Activated CD4-positive, CD25-positive, alpha-beta regulatory T cell treated with anti-CD3 and anti-CD28 coated beads, Interleukin-2, amount 50 U/mL, for 16 hours (primary cell): ENCODE results near the gene MRAP2.
"Not testable (repeated sequence)": the region's sequence is repeated elsewhere in the genome, so short reads cannot be mapped to it uniquely, and the experiment has no call there.

ENCODE experiments used
- DNase-seq: peaks from one replicate; pipeline ENCODE4 v3.0.0-alpha.2; 2020; ENCODE audit warnings: low read depth, low spot score

Gene MRAP2

DNA sequence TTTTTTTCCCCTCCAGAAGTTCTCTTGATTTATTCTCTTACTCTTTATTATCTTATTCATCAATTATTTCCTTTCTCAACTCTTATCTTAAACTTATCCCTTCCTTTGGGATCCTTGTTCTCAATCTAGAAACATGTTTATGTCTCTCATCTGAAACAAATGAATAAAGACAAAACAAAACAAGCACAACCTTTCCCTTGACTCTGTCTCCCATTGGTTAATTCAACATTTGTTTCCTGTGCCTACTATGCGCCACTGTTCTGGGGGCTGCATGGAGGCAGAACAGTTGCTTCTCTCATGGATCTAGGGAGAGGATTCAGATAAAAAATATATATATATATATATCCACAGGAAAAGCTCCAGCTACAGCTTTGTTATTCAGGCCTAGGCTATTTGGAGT, 5.2 kb upstream of the MRAP2 start:
- no peak for DNase-seq

GRCh38 chr6:84032000-84032399, 1.6 kb upstream of the MRAP2 start:
- DNase-seq = not testable (repeated sequence)

DNA sequence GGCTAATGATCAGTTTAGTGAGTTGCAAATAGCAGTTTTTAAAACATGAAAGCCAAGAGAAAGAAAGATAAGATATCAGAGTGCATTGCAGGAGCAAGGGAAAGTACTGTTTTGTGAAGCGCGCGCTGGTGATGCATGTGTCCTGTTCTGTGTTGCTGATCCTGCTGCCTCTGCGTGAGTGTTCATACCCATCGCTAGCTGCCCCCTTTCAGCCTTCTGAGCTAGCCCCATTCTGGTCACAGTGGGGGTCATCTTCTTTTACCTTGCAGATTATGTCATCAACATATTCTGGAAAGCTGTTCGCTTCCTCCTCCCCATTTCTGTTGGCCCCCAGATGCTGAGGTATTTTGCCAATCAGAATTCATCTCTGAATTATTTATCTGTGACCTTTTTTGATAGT, 1.9 kb downstream of the MRAP2 start:
- no peak for DNase-seq

DNA sequence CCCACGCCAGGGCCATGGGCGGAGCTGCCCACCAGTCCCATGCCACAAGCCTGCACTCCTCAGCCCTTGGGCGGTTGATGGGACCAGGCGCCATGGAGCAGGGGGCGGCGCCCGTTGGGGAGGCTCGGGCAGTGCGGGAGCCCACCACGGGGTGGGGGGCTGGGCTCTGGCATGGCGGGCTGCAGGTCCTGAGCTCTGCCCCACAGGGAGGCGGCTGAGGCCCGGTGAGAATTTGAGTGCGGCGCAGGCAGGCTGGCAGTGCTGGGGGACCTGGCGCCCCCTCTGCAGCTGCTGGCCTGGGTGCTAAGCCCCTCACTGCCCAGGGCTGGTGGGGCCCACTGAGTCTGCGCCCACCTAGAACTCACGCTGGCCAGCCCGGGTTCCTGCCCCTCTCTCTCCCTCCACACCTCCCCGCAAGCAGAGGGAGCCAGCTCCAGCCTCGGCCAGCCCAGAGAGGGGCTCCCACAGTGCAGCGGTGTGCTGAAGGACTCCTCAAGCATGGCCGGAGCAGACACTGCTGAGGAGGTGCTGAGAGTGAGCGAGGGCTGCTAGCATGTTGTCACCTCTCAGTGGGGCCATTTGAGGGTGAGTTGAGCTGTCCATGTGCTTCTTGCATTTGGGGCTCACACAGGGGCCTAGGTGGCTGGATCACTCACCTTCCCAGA, 4.0 kb downstream of the MRAP2 start:
- DNase-seq = no peak

- no peak for DNase-seq
These were observed 9.0 kb downstream of the MRAP2 start for GRCh38 chr6:84042603-84043002.

DNA sequence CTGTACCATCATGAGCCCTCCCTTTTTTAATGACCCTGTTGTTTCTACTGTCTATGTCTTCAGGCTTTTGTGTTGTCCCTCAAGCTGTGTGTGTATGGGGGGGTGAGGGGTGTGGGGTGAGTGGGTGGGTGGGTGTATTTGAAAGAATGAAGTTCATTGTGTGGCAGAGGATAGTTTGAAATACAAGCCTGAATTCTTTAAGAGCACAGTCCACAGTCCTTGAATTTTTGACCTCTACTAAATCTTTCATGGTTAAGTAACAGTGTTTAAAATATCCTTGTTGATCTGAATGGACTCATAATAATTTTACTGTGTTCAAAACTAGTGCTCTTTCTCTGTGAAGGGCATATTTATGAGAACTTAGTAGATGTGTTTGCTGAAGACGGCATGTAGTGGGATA, 10.0 kb downstream of the MRAP2 start:
- DNase-seq = no peak

DNA sequence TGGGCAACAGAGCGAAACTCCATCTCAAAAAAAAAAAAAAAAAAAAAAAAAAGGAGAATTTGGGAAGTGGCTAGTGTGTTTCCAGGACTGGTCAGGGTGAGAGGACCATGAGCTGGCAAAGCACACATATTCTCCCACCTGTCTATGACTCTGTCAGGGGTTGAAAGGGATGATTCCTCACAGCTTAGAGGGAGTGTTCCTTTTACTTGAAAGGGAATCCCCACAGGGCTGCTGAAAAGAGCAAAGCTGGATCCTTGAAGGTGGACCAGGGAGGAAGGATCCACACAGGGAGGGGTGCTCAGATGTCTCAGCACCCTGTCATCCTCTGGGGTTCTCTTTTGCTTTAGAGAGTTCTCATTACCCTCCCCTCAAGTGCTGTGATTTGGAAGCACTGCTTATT, 13.2 kb downstream of the MRAP2 start:
- no peak for DNase-seq

DNA sequence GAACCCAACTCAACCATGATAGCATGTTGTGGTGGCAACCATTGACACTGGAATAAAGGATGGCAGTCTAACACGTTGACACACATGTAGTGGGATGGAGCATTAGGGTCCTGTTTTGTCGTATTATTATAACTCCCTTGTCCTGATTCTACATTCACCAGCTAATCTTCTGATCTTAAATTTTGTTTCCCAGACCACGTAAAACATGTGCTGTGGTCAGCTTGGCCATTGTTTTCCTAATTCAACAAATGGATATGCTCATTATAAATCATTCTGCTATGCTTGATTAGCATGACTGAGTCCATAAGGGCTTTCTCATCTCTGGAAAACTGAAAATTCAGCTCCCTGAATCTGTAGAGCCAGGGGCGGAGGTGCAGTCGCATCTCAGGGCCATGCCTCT, 15.0 kb downstream of the MRAP2 start:
- no peak for DNase-seq

DNA sequence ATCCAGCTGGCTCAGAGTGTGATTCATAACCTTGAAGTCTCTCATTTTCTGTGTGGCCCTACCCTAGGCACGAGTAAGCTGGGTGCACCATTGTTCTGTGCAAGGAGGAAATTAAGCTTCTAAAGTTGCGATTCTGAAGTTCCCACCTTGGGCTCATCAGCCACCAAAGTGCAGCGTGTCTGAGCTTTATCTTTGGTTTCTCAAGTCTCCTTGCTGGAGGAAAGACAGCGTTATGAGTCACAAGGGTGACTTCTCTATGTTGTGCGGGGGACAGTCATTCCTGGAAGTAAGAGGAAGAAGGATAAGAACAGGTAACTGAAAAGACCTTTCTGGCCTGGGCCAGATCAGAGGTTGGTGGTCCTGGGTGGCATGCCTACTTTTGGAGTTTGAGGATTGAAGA, 16.8 kb downstream of the MRAP2 start:
- no peak for DNase-seq

DNA sequence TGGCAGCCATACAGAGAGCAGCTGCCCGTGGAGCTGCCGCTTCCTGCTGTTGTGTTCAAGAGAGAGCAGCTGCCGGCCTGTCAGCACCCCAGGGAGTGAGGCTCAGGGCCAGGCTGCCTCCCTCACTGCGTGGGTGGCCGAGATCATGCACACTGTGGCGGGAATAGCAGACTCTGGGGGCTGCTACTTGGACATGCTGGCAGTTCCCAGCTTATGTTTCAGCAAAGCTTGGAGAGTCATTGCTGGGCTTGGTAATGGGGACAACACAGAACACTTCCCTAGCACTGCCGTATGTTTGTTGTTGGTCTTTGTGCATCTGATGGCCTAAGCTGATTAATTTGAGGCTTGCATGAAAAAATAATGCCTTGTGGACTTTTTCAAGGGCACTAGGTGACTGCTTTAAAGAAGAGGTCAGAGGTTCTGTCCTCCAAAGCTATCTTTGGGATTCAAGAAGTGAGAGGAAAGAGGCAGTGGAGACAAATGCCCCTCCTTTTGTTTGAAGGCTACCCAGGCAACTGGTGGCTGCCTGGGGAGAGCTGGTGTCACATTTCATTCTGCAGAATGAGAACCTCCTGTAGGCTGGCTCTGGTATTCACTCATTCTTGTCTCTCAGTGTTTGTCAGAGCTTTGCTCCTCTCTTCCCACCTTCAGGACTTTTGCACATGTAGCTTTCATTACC, 18.8 kb downstream of the MRAP2 start:
- DNase-seq = no peak

GRCh38 chr6:84052883-84053241, 19.3 kb downstream of the MRAP2 start:
- no peak for DNase-seq

DNA sequence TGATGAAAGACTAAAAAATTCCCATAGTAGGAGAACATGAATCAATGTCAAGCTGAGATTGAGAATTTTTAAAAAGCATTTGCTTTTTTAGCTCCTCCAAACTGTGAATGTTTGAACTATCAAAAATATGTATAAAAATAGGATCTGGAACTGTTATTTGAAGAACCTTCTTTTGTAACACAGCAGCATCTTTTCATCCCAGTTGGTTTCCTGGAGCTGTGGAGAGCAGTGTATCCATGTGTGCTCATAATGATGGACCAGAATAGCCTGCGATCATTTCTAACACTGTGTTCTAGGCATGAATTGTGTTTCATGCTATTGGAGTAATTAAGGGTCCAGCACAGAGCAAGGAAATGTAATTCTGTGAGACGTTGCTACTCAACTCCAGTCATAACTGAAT, 22.1 kb downstream of the MRAP2 start:
- DNase-seq = no peak

DNA sequence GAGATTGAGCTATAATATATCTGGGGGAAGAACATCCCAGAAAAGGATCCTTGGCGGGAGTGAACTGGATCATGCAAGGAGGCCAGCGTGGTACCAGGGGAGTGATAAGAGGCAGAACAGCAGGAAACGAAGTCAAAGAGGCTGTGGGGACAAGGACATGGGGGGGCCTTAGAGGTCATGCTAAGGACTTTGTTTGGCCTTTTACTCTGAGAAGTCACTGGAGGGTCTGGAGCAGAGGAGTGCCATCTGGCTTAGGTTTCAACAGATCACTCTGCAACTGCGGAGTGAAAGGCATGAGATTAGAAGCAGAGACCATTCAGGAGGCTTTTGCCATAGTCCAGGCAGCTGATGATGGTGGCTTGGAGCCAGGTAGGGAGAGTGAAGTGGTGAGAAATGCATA, 24.3 kb downstream of the MRAP2 start:
- no peak for DNase-seq

GRCh38 chr6:84059082-84059481, 25.5 kb downstream of the MRAP2 start:
- DNase-seq = no peak

DNA sequence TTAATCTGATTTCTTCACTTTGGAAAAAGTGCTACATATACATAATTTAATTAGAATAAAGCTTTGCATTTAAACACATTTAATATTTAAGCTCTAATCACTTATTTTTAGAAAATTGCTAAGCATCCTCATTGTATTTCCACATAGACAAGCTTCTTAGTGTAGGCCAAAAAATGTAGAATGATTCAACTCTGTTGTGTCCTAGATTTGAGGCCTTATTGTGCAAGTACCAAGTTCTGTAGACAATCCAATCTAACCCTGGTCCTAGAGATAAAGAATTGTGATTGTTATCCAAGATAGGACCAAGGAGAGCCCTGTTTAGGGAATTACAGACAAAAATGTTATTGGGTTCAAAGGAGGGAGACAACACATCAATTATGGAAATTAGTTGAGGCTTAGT, 27.6 kb downstream of the MRAP2 start:
- DNase-seq = no peak

- no peak for DNase-seq
These were observed 28.2 kb downstream of the MRAP2 start for GRCh38 chr6:84061613-84062398.

DNA sequence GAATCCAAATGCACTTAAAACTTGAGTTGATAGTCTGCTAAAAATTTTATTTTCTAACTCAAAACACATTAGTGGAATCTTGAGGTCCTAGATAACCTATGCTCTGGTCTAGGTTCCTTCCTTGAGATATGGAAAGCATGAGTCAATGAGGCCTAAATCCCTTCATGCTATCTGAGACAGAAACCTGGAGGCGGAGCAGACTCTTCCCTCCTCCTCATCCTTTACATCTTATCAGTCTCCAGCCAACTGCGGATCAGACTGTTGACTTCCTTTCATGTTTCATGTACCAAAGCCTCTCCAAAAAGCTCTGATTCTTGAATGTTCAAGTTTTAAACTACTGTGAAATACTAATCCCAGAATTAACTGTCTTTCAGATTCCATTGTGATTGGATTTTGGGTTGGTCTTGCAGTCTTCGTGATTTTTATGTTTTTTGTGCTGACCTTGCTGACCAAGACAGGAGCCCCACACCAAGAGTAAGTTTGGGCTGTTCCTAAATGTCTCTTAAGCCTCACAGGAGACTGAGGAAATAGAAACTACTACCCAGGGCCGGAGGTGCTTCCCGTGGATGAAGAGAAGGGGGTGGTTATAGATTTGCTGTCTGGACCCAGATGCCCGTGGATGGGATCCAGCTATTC, 29.1 kb downstream of the MRAP2 start:
- DNase-seq = no peak

- no peak for DNase-seq
These were observed 32.2 kb downstream of the MRAP2 start for GRCh38 chr6:84065693-84066290.

DNA sequence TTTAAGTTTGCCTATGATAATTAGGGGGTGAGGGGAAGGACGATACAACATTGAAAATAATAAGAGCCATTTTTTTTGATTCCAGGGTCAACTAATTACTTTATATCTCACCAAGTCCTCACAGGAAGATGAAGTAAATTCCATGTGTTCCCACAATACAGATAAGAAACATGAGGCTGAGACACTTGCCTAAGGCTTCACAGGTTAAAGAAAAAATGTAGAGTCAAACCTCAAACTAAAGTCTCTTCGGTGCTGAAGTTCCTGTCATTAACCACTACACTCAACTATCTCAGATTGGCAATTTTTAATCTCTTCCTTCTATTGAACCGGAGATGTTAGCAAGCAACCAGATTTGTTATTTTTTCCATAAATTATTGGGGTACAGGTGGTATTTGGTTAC, 33.0 kb downstream of the MRAP2 start:
- no peak for DNase-seq

- DNase-seq = not testable (repeated sequence)
These were observed 35.3 kb downstream of the MRAP2 start for GRCh38 chr6:84068873-84069272.

DNA sequence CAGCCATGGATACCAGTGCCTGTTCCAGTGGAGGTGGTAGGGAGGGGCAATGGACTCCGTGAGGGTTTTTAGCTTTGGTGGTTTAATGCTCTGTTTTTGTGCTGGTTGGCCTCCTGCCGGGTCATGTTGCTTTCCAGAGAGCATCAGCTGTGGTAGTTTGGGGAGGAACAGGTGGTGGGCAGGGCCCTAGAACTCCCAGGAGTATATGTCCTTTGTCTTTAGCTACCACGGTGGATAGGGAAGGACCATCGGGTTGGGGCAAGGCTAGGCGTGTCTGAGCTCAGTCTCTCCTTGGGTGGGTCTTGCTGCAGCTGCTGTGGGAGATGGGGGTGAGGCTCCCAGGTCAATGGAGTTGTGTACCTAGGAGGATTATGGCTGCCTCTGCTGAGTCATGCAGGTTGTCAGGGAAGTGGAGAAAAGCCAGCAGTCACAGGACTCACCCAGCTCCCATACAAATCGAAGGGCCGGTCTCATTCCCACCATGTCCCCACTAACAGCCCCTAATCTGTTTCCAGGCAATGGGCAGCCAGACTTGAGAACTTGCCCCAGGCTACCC, 38.9 kb downstream of the MRAP2 start:
- DNase-seq = no peak
